Measurements from ENCODE around the gene RHOF. TPM values are rescaled to one million over a fixed set of nuclear protein-coding genes. Genes with fewer than 3 reads are reported as not detected.
A peak's percentile ranks its signal among the peaks of the same experiment; 100 is the strongest.

The RHOF gene
- total RNA-seq, 1 donor from 2014 or later: 28.7 TPM

DNA sequence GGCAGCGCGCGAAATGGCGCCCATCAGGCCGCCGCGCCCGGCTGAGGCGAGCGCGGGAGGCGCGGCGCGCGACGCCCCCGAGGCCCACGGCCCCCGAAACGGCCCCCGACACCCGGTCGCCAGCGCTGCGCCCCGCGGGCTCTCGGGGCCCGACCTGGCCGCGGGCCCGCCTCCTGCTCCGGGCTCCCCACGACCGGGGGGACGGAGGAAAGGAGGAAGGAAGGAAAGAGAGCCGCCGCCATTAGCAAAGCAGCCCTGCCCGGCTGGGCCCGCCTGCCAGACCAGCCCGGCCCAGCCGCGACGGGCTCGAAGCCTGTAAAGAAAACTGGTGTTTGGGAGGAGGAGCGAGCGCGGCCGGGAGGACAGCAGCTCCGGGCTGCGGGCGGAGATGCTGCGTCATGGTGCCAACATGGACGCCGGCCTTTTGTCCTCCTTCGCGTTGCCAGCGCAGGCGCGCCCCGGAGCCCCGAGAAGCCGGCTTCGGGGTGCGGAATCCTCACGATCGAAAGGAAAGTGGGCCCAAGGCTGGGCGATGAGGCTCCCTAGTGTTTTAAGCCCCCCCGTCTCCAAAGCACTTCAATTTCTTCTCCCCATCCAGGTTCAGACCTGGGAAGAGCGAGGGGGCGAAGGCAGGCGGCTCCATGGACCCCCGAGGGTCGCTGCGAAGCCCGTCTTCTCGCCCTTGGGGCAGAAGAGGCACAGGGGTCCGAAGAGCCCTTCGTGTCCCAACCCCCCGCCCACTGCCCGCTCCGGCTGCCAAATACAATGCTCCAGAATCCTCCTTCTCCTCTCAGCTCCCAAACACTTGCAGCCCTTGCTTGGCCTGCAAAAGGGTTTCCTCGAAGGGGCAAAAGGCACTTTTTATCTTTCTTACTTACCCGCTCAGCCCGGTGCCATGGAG is 7.5 kb upstream of the RHOF start:
- Histone ChIP-seq H3K4me1 (peaks cover 46% of the 10 kb centered on the region), H3K27me3 (ENCODE audit: low read depth) (no peaks in the 10 kb centered on the region), H3K27ac (peak overlapping the region; percentile 100), H3K4me3 (peak overlapping the region; percentile 85), H3K9me3 (no peaks in the 10 kb centered on the region), H3K36me3 (peaks cover 22% of the 10 kb centered on the region)
- TF ChIP-seq, protein P1, sequence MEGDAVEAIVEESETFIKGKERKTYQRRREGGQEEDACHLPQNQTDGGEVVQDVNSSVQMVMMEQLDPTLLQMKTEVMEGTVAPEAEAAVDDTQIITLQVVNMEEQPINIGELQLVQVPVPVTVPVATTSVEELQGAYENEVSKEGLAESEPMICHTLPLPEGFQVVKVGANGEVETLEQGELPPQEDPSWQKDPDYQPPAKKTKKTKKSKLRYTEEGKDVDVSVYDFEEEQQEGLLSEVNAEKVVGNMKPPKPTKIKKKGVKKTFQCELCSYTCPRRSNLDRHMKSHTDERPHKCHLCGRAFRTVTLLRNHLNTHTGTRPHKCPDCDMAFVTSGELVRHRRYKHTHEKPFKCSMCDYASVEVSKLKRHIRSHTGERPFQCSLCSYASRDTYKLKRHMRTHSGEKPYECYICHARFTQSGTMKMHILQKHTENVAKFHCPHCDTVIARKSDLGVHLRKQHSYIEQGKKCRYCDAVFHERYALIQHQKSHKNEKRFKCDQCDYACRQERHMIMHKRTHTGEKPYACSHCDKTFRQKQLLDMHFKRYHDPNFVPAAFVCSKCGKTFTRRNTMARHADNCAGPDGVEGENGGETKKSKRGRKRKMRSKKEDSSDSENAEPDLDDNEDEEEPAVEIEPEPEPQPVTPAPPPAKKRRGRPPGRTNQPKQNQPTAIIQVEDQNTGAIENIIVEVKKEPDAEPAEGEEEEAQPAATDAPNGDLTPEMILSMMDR (IDR thresholded peaks at IDR 0.05): no peak
- ATAC-seq (no peak), DNase-seq (peak; percentile 88)
- intact Hi-C loops (cut with DNase I): no loop called here

DNA sequence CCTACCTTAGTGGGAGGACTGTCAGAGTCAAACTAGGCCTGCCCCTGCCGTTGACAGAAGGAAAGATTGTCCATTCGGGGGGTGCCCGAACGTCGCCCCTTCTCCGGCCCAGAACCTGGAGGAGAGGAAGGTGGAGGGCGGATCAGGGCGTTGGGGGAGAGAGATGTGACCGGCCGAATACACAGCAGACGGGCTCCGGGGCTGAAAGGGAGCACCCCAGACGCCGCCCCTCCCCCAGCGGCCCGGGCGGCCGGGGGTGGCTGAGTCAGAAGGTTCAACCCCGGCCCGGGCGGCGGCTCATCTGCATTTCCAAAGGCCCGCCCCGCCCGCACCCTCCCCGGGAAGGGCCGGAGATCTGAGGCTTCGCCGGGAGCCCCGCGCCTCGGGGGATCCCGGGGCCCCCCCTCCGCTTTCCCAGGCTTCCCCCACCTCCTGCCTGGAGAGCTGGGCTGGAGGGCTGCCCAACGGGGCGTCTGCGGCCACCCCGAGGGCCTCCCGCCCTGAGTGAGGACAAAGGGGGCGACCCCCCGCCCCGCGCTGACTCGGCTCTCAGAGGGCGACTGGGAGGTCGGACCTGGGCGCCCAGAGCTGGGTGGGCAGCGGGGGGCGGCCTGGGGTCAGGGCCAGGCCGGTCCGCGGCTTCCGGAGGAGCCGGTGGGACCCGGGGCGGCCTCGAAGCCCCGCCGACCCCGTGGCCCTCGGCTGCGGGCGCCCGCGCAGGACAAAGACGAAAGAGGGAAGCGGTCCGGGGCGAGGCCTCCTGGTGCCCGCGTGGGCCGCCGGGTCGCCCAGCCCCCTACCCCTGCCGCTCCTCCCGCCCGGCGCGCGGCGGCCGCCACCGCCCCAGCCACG is 6.6 kb upstream of the RHOF start:
- intact Hi-C loops (cut with DNase I): no loop called here
- H3K9me3 ChIP-seq: no peaks in the 10 kb centered on the region
- peak overlapping the region; percentile 100 for H3K27ac ChIP-seq
- no peaks in the 10 kb centered on the region for H3K27me3 ChIP-seq (ENCODE audit: low read depth)
- TF ChIP-seq, protein P1 (IDR thresholded peaks at IDR 0.05): no peak
- H3K36me3 ChIP-seq: peaks cover 31% of the 10 kb centered on the region
- H3K4me3 ChIP-seq: peak overlapping the region; percentile 85
- H3K4me1 ChIP-seq: peaks cover 46% of the 10 kb centered on the region
- ATAC-seq (peak; percentile 72 to 80), DNase-seq (peak; percentile 94)

DNA sequence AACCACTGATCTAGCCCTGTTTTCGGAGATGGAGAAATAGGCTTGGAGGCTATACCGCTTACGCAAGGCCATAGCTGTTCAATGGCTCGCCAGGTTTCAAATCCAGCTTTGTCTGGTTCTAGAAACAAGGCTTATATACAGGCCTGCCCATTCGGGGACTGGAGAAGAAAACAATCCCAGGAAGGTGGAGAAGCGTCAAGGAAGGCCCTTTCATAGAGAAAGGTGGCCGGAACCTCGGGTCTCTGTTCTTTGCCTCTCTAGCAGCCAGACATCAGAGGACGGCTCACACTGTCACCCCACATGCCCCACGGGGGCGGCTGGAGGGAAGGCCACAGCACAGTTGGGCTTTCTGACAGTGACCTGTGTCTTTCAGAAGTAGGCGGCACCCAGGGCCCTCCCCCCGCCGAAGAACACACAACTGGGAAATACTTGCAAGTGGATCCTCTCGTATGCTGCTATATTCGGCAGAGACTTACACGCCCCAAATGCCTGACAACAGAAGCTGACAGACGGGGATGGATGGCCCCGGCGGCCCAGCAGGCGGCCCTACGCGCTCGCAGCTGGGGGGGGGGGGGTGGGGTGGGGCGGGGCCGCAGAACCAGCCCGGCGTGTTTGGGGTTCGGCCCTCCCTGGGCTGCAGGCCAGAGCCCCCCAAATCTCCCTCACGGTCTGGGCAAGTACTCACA is 5.8 kb upstream of the RHOF start:
- H3K4me3 ChIP-seq: peak overlapping the region; percentile 85
- TF ChIP-seq, protein P1 (IDR thresholded peaks at IDR 0.05): no peak
- no peaks in the 10 kb centered on the region for H3K27me3 ChIP-seq (ENCODE audit: low read depth)
- H3K36me3 ChIP-seq: peaks cover 33% of the 10 kb centered on the region
- intact Hi-C loops (cut with DNase I): no loop called here
- ATAC-seq (peak; percentile 27 to 48), DNase-seq (peak; percentile 77)
- peaks cover 52% of the 10 kb centered on the region for H3K4me1 ChIP-seq
- no peaks in the 10 kb centered on the region for H3K9me3 ChIP-seq
- H3K27ac ChIP-seq: peak overlapping the region; percentile 100

DNA sequence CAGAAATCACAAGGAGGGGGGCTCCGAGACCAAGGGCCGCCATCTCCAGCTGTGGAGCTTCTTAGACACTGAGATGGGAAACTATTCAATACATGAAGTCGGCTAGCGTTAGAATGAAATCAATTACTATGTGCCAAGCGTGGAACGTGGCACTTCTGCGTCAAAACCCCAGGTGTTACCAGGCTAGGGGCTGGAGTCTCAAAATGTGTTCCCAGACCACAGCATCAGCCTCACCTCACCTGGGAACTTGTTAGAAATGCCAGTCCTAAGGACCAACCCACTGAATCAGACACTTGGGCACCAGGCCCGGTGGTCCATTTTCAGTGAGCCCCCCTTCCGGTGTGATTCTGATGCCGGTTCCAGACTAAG is 5.3 kb upstream of the RHOF start:
- Histone ChIP-seq H3K4me1 (peaks cover 57% of the 10 kb centered on the region), H3K27me3 (ENCODE audit: low read depth) (no peaks in the 10 kb centered on the region), H3K4me3 (peak overlapping the region; percentile 85), H3K36me3 (peaks cover 33% of the 10 kb centered on the region), H3K9me3 (no peaks in the 10 kb centered on the region), H3K27ac (peak overlapping the region; percentile 100)
- intact Hi-C loops (cut with DNase I): no loop called here
- TF ChIP-seq, protein P1 (IDR thresholded peaks at IDR 0.05): no peak
- DNase-seq: no peak
- no peak for ATAC-seq
